Glutamatergic neuron (in vitro differentiated cells): ENCODE measurements around the gene DPH1. TPM values are rescaled to one million over a fixed set of nuclear protein-coding genes. Genes with fewer than 3 reads are reported as not detected.
A peak's percentile ranks its signal among the peaks of the same experiment; 100 is the strongest.

ENCODE experiments used
- DNase-seq: peaks from one replicate; pipeline ENCODE4 v3.0.0; 2022
- H3K27ac Mint-ChIP-seq: one replicate; pipeline ENCODE4 v1.8.0; 2020; ENCODE audit warnings: mild to moderate bottlenecking, mixed read lengths, inconsistent platforms; ENCODE audit not compliant: unreplicated experiment
- H3K27me3 Mint-ChIP-seq: one replicate; pipeline ENCODE4 v1.8.0; 2020; ENCODE audit warnings: mild to moderate bottlenecking, moderate library complexity, mixed read lengths, inconsistent platforms; ENCODE audit not compliant: unreplicated experiment
- H3K36me3 Mint-ChIP-seq: one replicate; pipeline ENCODE4 v1.8.0; 2020; ENCODE audit warnings: mild to moderate bottlenecking, mixed read lengths, inconsistent platforms; ENCODE audit not compliant: unreplicated experiment
- H3K4me1 Mint-ChIP-seq: one replicate; pipeline ENCODE4 v1.8.0; 2020; ENCODE audit warnings: mild to moderate bottlenecking, low read depth, mixed read lengths, inconsistent platforms; ENCODE audit not compliant: unreplicated experiment
- H3K4me3 Mint-ChIP-seq: one replicate; pipeline ENCODE4 v1.8.0; 2020; ENCODE audit warnings: mild to moderate bottlenecking, mixed read lengths, inconsistent platforms; ENCODE audit not compliant: unreplicated experiment
- H3K9me3 Mint-ChIP-seq: one replicate; pipeline ENCODE4 v1.8.0; 2020; ENCODE audit warnings: mild to moderate bottlenecking, moderate library complexity, mixed read lengths, inconsistent platforms; ENCODE audit not compliant: unreplicated experiment
- total RNA-seq: library from RNA; stranded (reverse); fragmentation: NEBNext Ultra II Directional; extraction: Animal tissue kit (Norgen Biotek cat#: 25700); gene quantifications from one replicate; pipeline ENCODE4 v1.2.1, GENCODE V29; 2021; ENCODE audit not compliant: unreplicated experiment
- TF ChIP-seq, protein P1 (sequence below): fragments of 200-600 bp; sonication (generic); IDR thresholded peaks from one replicate; pipeline ENCODE4 v1.5.0; 2021; ENCODE audit not compliant: partially characterized antibody, unreplicated experiment

DPH1 gene
- total RNA-seq, 1 donor from 2014 or later: 36.4 TPM

DNA sequence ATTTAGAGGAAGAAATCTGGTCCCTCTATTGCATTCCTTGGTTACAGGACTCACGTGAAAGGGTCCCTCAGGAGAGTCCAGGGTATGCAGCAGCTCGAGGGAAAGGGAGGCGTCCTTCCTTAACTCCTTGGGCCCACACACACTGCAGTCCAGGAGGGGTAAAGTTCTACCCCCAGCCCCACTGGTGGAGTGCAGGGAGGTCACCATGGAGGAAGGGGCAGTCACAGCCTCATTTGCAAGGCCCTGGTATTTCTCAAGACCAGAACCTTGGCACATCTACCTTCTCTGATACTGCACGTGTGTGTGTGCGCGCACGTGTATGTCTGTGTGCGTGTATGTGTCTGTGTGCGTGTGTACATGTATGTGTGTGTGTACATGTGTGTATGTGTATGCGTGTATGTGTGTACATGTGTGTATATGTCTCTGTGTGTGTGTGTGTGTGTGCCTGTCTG is 36.0 kb downstream of the DPH1 start:
- TF ChIP-seq, protein P1, sequence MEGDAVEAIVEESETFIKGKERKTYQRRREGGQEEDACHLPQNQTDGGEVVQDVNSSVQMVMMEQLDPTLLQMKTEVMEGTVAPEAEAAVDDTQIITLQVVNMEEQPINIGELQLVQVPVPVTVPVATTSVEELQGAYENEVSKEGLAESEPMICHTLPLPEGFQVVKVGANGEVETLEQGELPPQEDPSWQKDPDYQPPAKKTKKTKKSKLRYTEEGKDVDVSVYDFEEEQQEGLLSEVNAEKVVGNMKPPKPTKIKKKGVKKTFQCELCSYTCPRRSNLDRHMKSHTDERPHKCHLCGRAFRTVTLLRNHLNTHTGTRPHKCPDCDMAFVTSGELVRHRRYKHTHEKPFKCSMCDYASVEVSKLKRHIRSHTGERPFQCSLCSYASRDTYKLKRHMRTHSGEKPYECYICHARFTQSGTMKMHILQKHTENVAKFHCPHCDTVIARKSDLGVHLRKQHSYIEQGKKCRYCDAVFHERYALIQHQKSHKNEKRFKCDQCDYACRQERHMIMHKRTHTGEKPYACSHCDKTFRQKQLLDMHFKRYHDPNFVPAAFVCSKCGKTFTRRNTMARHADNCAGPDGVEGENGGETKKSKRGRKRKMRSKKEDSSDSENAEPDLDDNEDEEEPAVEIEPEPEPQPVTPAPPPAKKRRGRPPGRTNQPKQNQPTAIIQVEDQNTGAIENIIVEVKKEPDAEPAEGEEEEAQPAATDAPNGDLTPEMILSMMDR: no peak
- peaks cover 24% of the 10 kb centered on the region for H3K27me3 Mint-ChIP-seq
- H3K4me3 Mint-ChIP-seq: peak overlapping the region; percentile 42
- no peak for DNase-seq
- no peak overlapping the region for H3K27ac Mint-ChIP-seq
- peaks cover 38% of the 10 kb centered on the region for H3K4me1 Mint-ChIP-seq
- H3K36me3 Mint-ChIP-seq: no peaks in the 10 kb centered on the region
- peaks cover 18% of the 10 kb centered on the region for H3K9me3 Mint-ChIP-seq

DNA sequence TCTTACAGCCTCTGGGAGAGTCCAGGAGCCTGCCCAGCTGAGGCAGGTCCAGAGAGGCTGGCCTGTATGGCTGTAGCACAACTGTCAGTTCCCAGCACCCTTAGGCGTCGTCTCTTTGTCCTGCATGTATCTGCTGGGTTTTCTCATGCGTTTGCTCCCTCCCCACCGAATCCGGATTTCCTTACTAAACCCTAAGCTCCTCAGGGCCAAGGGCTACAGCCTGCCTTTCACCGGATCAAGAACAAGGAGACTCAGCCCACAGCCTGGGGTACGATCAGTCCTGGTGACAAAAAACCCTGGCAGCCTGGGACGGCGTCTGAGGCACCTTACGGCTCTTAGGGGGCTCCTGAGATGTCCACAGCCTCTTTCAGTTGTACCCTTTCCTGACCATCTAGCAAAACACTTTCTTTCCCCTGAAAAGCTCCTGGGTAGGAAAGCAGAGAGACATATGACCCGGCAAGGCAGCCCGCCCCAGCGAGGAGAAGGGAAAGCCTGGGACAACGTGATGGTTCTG is 37.2 kb downstream of the DPH1 start:
- Mint-ChIP-seq H3K4me3 (no peak overlapping the region), H3K36me3 (no peaks in the 10 kb centered on the region), H3K9me3 (peaks cover 18% of the 10 kb centered on the region), H3K27ac (no peak overlapping the region), H3K27me3 (peaks cover 24% of the 10 kb centered on the region), H3K4me1 (peaks cover 39% of the 10 kb centered on the region)
- no peak for DNase-seq
- TF ChIP-seq, protein P1: no peak

DNA sequence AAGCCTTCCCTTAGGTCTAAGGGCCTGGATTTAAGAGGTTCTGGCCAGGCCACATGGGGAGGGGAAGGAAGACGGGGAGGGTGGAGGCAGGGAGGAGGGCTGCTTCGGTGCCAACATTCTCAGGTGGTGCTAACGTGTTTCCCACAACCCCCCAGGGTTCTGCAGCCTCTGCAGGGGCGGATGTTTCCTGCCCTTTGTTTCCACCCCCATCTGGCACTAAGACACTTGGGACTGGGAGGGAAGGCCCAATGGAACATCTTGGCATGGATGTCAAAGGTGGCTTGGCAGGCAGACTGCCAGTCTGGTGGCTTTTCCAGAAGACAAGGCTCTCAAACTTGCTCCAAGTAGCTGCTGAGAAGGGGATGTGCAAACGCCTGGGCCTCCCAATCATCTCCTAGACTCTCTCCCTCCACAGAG is 37.7 kb downstream of the DPH1 start:
- Mint-ChIP-seq H3K27me3 (peaks cover 27% of the 10 kb centered on the region), H3K36me3 (no peaks in the 10 kb centered on the region), H3K4me1 (peaks cover 40% of the 10 kb centered on the region), H3K4me3 (no peak overlapping the region), H3K27ac (no peak overlapping the region), H3K9me3 (peaks cover 18% of the 10 kb centered on the region)
- DNase-seq: no peak
- TF ChIP-seq, protein P1: no peak

DNA sequence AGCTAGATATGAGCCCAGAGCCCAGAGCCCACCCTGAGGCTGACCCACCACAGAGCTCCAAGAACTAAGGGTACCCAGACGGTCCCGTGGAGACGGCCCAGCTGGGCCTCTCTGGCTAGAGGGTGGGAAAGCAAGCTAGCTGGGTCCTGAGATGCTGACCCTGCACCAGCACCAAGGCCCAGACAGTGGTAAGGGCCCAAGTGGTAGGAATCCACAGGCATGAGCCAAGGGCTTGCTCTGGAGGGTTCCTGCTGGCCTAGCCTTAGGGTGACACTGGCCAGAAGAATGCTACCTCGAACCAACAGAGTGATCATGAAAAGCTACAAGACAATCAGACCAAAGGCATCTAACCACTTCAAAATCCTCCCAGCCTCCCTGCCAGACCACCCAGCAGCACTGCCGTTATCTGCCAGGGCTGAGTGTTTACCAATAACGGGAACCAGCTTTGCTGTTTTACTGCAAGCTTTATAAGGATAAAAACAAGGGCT is 38.1 kb downstream of the DPH1 start:
- Mint-ChIP-seq H3K4me1 (peaks cover 40% of the 10 kb centered on the region), H3K27ac (peak overlapping the region; percentile 87)

DNA sequence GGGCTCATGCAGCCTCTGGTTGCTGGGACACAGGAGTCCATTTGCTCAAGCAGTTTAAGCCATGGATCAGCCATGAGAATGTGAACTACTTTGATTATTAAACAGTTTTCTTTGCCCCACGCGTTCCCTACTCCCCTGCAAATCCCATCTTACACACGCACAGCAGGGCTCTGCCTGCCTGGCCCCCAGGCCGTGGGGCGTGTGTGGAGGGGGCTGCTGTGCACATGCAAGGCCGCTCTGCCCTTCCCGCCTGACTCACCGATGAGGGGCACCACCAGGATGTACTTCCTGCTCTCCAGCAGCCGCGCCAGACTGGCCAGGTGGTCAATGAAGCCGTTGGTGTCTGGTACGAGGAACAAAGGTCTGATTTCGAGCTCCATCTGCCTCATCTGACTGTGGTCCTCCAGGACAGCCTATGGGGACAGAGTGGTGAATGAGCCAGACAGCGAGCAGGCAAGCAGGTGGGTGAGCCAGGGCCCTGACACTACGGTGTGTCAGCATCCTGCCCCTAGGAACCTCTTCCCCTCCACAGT is 38.6 kb downstream of the DPH1 start:
- Mint-ChIP-seq H3K9me3 (peaks cover 18% of the 10 kb centered on the region), H3K4me1 (peaks cover 38% of the 10 kb centered on the region), H3K36me3 (no peaks in the 10 kb centered on the region), H3K4me3 (no peak overlapping the region), H3K27ac (peak overlapping the region; percentile 87), H3K27me3 (peaks cover 28% of the 10 kb centered on the region)
- TF ChIP-seq, protein P1: no peak
- DNase-seq: peak; percentile 56

More for the DNA sequence above, 38.1 kb downstream of the DPH1 start:
- TF ChIP-seq, protein P1: no peak
- Mint-ChIP-seq H3K36me3 (no peaks in the 10 kb centered on the region), H3K4me3 (no peak overlapping the region), H3K9me3 (peaks cover 18% of the 10 kb centered on the region), H3K27me3 (peaks cover 28% of the 10 kb centered on the region)
- no peak for DNase-seq
